ENCODE data around the gene CCDC134.

The CCDC134 gene

DNA sequence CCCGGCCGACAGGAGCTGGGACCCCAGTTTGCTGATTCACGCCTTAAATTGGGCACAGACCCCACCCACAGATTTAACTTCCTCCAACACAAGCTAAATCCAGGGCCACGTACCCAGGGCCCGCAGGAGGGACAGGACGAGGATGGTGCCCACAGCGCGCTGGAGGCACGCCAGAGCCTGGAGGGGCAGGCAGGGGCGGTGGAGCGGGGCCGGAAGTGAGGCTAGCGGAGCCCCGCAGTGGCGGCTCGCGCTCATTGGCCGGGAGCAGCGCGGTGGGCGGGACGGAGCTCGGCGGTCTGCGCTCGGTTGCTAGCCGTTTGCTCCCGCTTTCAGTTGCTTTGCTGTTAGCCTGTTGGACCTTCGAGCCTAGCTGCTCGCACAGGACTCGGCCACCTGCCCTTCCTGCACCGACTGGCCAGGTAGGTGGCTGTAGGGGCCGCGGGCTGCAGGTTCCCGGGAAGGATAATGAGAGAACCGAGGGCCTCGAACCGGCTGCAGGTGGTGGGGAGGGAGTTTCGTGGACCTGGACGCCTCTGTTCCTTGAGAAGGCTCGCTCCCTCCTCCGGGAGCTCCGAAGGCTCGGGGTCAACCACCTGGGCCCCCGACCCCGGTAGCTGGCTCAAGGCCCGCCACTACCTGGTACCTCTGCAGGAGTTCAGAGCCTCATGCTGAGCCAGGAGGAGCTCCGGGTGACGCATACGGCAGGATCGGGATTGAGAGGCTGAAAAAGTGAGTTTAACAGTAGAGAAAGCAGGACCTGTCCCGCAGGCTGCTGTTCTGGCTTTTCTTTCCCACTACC, at the start of gene CCDC134:
CCDC134 (plus strand) TSS at position 332 of the 799 bp plus-strand sequence. CDS start 8,212 bp downstream, outside the sequence.
- DNase-seq (ENCODE audit: low read depth), result peak; percentile 21

- no peak for DNase-seq (ENCODE audit: low read depth)
These were observed 48.2 kb upstream of the CCDC134 start for GRCh38 chr22:41752011-41752970.

- DNase-seq (ENCODE audit: low read depth), result no peak
These were observed 46.5 kb upstream of the CCDC134 start for GRCh38 chr22:41753984-41754383.

- DNase-seq (ENCODE audit: low read depth), result no peak
These were observed 43.0 kb upstream of the CCDC134 start for GRCh38 chr22:41757502-41757901.

- DNase-seq (ENCODE audit: low read depth), result no peak
These were observed 42.2 kb upstream of the CCDC134 start for GRCh38 chr22:41758231-41758630.

DNA sequence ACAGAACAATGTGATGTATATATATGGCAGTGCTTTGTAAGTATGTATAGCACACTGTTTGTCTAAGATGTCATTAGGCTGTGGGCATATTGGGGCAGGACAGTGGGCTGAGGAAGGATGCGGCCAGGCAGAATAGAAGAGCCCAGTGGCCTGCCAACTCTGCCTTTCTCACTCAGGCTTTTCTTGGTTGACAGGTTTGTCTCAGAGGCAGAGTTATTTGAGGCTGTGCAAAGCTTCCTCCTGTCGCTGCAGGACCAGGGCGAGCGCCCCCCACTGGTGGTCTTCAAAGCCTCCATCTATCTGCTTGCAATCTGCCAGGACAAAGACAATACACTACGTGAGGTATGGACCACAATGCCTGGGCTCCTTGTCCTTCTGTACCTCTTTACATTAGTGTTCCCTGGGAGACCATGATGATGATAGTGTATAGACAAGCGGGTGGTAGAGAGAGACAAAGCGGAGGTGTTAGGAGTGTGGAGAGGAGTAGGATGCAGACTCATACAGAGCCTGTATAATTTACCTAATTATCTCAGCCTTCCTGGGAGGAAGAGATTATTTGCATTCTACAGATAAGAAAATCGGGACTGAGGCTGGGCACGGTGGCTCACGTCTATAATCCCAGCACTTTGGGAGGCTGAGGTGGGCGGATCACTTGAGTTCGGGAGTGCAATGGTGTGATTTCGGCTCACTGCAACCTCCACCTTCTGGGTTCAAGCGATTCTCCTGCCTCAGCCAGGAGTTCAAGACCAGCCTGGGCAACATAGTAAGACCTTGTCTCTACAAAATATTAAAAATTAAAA, 37.3 kb upstream of the CCDC134 start:
- DNase-seq (ENCODE audit: low read depth), result no peak

- DNase-seq (ENCODE audit: low read depth), result no peak
These were observed 34.0 kb upstream of the CCDC134 start for GRCh38 chr22:41766476-41766875.

DNA sequence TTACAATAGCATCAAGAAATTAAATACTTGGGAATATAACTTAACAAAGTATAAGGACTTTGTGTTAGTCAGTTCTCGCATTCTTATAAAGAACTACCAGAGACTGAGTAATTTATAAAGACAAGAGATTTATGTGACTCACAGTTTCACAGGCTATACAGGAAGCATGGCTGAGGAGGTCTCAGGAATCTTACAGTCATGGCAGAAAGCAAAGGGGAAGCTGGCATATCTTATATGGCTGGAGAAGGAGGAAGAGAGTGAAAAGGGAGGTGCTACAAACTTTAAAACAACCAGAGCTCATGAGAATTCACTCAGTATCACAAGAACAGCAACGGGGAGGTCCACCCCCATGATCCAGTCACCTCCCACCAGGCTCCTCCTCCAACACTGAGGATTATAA, 32.0 kb upstream of the CCDC134 start:
- no peak for DNase-seq (ENCODE audit: low read depth)

DNA sequence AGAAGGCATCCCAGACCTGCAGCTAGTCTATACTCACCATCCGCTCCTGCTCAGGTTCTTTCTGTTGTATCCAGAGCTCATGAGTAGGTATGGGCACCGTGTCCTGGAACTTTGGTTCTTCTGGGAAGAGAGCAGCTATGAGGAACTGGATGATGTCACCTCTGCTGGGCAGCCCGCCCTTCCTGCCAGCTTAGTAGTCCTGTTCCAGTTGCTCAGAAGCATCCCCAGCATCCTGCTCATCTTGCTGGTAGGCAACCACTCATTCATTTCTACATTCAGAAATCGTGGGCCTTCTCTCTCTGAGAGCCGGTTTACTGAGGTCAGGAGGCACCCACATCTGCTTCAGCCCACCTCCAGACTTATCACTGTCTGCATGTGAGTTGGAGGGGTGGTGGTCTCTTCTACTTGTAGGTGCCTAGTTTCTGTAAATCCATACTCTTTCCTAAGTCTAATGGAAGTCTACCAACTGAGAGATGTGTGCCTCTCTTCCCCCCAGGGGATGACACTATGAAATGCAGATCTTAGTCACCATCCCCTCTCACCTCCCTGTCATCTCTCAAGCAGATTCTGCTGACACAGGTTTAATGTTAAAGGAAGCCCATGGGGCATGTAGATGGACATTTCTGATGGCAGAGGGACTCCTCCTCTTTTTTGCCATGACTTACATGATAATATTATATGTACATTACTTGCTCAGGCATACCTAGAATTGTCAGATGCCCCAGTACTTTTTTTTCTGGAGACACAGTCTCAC, 29.6 kb upstream of the CCDC134 start:
- DNase-seq (ENCODE audit: low read depth), result no peak

- no peak for DNase-seq (ENCODE audit: low read depth)
These were observed 28.3 kb upstream of the CCDC134 start for GRCh38 chr22:41772198-41772597.

DNA sequence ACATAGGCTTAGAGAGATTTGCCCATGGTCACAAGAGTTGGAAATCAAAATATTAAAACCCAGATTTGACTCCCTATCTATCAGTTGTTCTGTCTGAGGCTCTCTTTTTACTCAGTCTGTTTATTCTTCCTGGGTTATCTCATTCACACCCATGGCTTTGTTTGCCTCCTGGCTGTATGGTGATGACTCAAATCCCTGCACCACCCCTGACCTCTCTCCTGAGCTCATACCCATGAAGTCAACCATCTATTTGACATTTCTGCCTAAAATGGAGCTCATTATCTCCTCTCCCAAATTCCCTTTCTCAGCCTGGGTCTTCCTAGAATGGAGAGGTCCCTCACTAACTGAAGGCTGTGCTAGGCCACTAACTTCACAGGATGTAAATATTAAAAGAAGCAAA, 27.8 kb upstream of the CCDC134 start:
- no peak for DNase-seq (ENCODE audit: low read depth)

DNA sequence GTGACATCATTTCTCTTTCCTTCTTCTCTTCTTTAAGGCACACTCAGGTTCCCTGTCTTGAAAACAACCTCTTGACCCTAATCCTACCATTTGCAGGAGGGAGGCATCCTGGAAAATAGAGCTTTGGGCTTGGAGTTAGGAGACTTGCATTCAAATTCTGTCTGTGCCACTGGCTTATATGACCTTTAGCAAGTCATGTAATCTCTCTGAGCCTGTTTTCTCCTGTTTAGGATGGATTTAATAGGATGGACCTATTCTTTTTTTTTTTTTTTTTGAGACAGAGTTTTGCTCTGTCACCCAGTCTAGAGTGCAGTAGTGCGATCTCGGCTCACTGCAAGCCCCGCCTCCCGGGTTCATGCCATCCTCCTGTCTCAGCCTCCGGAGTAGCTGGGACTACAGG, 25.1 kb upstream of the CCDC134 start:
- DNase-seq (ENCODE audit: low read depth), result no peak

DNA sequence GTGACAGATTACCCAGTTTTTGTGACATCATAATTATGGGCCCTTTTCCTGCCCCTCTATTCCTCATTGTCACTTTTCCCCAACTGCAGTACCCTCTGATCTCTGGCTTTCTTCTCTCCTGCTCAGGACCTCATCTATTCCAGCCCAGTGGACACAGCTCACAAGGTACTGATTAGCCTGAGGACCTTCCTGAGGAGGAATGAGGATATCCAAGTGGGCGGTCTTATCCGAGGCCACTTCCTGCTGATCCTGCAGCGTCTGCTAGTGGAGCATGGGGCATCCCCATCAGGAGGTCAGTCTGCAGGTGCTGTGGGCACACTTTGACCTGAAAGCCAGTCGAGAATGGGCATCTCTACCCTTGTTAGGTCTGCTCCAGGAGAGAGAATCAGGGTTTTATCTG, 24.5 kb upstream of the CCDC134 start:
- no peak for DNase-seq (ENCODE audit: low read depth)

DNA sequence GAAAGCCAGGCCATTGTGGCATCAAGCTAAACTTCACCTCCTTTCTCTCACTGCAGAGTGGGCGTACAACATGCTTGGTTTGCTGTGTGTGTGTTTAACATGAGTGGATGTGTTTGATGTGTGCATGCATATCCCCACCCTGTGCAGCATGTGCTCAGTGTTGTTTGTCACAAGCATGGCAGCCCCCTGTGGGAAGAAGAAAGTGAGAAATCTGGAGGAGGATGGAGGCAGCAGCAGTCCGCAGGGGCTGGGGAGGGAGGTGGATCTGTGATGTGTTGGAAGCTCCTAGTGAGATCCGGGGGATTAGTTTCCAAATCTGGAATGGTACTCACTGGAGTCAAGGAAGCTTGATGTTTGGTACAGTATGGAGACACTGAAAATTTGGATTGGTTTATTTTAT, 24.1 kb upstream of the CCDC134 start:
- DNase-seq (ENCODE audit: low read depth), result no peak

DNA sequence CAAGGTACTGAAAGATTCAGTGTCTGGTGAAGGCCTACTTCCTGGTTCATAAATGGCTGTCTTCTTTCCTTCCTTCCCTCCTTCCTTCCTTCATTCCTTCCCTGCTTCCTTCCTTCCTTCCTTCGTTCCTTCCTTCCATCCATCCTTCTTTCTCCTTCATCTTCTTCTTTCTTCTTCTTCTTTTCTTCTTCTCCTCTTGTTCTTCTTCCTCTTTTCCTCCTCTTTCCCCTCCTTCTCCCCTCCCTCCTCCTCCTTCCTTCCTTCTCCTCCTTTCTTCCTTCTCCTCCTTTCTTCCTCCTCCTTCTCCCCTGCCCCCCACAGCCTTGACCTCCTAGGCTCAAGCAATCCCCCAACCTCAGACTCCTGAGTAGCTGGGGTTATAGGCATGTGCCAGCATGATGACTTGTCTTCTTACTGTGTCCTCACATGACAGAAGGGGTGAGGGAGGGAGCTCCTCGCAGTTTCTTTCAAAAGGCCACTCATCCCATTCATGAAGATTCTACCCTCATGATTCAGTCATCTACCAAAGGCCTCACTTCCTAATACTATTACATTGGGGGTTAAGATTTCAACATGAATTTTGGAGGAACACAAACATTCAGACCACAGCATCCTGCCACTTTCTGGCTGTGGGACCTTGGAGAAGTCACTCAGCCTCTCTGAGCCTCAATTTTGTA, 22.6 kb upstream of the CCDC134 start:
- DNase-seq (ENCODE audit: low read depth), result no peak

DNA sequence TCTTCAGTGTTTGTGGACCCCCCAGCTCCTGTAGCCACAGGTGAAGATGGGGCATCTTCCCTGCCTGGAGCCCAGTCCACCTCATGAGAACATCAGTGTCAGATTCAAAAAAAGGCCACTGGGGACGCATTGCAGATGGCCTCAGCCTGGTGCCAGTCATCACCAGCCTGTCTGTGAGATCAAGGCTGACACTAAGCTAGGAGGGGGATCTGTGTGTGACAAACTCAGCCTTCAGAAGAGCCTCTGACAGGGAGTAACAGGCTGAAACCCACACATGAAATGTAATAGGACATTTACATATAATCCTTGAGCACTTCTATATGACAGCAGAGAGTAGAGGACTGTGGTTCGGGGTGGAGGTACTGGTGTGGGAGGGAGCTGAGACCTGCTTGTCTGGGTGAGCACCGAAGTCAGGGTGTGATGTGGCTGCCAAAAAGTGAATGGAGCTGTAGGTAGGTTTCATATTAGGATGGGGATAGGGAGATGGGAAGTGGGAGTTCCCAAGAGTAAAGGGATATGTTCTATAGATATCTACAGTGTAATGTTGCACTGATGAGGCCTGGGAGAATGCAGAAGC, 20.5 kb upstream of the CCDC134 start:
- DNase-seq (ENCODE audit: low read depth), result no peak

DNA sequence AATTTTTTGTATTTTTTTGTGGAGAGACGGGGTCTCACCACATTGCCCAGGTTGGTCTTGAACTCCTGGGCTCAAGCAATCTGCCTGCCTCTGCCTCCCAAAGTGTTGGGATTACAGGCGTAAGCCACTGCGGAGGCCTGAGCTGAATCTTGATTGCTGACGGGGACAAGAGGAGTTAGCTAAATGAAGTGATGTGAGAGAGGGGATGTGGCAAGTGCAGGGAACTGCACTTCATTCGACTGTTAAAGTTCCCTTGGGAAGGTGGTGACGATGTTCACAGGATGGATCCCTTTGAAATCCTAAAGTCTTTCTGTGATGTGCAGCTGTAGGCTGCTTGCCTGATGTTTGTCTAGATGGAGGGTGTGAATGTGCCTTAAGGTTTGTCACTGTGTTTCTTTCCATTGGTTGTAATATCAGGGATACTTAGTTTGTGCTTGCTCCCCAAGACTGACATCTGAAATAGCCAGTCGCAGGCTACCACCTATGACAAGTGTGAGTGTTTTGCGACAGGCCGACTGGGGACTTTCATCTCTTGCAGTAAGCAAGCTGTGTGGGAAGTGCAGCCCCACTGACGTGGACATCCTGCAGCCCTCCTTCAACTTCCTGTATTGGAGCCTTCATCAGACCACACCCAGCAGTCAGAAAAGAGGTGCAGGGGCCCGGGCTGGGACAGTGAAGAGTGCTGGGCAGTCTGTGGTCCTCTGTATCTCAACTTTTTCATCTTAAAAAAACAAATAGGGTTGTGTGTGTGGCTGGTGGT, 19.6 kb upstream of the CCDC134 start:
- no peak for DNase-seq (ENCODE audit: low read depth)

DNA sequence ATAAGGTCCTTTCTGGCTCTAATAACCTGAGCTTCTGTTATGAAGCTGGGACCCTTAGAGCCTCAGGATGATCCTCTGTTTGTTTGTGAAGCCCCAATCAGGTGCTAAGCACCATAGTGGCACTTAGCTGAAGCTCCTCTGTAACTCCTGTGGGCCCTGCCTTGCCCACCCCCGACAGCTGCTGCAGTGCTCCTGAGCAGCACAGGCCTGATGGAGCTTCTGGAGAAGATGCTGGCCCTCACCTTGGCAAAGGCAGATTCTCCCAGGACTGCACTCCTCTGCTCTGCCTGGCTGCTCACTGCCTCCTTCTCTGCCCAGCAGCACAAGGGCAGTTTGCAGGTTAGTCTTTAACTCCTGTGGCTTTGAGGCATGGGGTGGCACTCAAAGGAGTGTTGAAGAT, 19.0 kb upstream of the CCDC134 start:
- no peak for DNase-seq (ENCODE audit: low read depth)

- no peak for DNase-seq (ENCODE audit: low read depth)
These were observed 18.2 kb upstream of the CCDC134 start for GRCh38 chr22:41782316-41782715.

- no peak for DNase-seq (ENCODE audit: low read depth)
These were observed 17.7 kb upstream of the CCDC134 start for GRCh38 chr22:41782751-41783150.
